ENCODE results near the gene HLA-DOB.

DNA sequence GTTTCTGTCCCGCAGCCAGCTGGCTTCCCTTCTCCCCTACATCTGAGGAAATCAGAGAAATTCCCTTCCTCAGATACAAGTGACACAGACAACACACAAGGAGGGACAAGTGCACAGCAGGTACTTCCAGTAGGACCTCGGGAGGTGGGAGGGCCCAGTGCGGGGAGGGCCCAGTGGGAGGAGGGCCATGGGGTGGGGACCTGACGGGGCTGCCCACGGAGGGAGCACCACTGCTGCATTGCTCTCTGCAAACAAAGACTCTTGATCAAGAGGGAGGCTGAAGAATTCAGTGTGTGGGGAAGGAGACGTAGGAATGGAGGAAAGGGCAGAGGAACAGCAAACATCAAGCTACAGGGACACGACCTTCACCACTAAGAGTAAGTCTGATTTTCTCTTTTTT lies 12.7 kb upstream of the HLA-DOB start:
- TF ChIP-seq, protein P1, sequence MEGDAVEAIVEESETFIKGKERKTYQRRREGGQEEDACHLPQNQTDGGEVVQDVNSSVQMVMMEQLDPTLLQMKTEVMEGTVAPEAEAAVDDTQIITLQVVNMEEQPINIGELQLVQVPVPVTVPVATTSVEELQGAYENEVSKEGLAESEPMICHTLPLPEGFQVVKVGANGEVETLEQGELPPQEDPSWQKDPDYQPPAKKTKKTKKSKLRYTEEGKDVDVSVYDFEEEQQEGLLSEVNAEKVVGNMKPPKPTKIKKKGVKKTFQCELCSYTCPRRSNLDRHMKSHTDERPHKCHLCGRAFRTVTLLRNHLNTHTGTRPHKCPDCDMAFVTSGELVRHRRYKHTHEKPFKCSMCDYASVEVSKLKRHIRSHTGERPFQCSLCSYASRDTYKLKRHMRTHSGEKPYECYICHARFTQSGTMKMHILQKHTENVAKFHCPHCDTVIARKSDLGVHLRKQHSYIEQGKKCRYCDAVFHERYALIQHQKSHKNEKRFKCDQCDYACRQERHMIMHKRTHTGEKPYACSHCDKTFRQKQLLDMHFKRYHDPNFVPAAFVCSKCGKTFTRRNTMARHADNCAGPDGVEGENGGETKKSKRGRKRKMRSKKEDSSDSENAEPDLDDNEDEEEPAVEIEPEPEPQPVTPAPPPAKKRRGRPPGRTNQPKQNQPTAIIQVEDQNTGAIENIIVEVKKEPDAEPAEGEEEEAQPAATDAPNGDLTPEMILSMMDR (conservative IDR thresholded peaks at IDR 0.05 in 1 of 2, IDR thresholded peaks at IDR 0.05 in 1 of 2; ENCODE audit: low read depth in 1 of 2, low read length in 2 of 2) = no peak
- no peak for TF ChIP-seq EZH2 (IDR thresholded peaks at IDR 0.05; ENCODE audit: low read length, missing control alignments)
